M059J (cell line): Measurements from ENCODE around the gene UQCRC2. TPM values are rescaled to one million over a fixed set of nuclear protein-coding genes. Genes with fewer than 3 reads are reported as not detected.
"Not testable (repeated sequence)": the region's sequence is repeated elsewhere in the genome, so short reads cannot be mapped to it uniquely, and the experiment has no call there.

Experiments used
- DNase-seq: peaks from one replicate; pipeline ENCODE4 v3.0.0-alpha.2; 2012; ENCODE audit warnings: low read depth
- total RNA-seq: library from RNA; depleted of rRNA; stranded (reverse); fragments of >200 nt; shearing (Covaris generic); gene quantifications from 2 replicates; pipeline ENCODE4 v1.2.3, GENCODE V29; 2014

Gene UQCRC2
- total RNA-seq, 1 experiment from 2014 or later = 171 TPM

DNA sequence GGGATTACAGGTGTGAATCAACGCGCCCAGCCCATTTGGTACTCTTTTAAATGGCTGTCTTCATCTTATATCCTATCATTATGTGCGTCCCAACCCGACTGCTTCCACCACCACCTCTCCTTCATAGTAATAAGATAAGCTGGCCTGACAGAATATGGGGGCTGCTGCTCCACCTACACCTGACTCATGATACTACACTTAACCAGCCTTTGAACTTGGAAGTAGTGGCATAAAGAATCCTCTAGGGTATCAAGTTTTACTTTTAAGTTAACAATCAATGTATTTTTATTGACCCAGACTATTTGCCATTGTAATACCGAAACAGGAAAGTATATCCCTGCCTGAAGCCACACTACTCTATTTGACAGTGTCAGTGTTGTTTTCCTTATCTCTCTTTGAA lies 28.9 kb downstream of the UQCRC2 start:
- no peak for DNase-seq

DNA sequence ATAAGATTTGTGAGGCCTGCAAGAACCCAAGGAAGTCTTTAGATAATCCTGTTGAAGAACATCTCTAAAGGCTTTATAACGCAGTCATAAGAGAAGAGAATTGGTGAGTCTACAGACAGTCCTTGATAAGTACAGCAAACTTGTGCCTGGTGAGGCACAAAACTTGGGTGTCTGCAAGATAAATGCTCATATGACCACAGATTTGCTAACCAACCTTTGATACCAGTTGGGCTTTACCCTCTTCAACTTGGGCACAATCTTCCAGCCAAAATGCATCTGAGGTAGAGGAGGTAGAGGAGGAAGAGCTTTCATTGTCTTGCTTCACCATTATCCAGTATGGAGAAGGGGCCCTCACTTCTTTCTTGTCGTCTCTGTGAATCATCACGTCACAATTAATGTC lies 30.9 kb downstream of the UQCRC2 start:
- DNase-seq = no peak

DNA sequence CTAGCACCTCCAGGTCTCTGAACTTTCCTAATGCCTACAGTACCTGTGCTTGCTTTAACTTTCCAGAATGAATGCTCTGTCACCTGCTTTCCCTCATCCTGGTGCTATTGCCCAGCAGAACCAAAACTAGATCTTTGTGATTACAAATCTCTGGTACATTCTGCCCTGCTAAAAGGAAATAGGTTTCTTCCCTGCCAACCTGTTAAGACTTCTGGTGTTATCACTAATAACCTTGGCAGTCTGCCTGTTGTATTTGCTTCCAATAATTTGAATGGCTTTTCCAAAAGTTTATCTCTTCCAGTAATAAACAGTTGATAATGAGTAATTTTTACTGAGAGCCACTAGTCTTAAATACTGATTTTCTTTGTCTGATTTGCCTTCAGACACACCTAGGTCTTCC lies 32.4 kb downstream of the UQCRC2 start:
- DNase-seq = no peak

DNA sequence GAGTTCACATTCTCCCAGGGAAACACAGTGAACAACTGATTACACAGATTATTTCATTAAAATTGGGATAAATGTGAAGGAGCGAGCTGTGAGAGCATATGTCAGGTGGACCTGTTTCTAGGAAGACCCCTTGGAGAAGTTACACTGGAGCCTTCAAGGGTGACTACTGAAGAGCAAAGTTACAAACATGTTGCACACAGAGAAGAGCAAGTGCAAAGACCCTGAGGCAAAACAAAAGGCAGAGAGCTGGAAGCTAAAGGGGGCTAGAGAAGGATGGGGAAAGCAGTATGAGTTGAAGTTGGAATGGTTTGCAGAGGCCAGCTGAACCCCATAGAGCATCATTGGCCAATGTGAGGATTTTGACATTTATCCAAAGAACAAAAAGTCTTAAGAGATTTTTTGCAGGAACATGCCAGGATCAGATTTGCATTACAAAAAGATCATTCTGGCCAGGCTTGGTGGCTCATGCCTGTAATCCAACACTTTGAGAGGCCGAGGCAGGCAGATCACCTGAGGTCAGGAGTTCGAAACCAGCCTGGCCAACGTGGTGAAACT lies 33.6 kb downstream of the UQCRC2 start:
- no peak for DNase-seq

DNA sequence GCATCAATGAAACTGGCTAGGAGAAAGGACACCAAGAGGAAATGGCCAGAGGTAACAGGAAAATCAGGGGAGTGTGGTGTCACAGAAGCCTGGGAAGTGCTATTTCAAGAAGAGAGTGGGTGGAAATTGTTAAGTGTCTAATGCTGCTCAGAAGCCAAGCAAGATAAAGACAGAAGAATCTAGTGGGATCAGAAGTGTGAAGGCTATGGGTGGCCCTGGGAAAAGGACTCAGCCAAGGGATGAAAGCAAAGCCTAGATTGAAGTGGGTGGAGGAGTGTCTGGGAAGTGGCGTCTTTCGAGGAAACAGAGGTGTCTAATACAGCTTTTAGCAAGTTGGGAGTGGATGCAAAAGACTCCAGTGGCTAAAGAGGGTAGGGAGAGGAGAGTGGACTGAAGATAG lies 34.3 kb downstream of the UQCRC2 start:
- no peak for DNase-seq

DNA sequence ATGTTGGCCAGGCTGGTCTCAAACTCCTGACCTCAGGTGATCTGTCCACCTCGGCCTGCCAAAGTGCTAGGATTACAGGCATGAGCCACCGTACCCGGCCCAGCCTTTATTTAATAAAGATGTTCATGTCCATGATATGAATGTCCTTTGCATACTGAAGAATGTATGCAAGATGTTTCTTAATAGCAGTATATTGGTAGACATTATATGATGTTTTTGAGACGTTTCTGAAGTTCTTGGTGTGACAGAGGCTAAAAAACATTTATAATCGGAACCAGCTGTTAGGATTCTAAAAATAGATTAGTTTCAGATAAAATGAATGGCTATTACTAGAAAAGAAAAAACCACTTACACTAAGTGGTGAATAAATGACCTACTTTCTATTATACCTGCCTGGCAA lies 36.0 kb downstream of the UQCRC2 start:
- no peak for DNase-seq

DNA sequence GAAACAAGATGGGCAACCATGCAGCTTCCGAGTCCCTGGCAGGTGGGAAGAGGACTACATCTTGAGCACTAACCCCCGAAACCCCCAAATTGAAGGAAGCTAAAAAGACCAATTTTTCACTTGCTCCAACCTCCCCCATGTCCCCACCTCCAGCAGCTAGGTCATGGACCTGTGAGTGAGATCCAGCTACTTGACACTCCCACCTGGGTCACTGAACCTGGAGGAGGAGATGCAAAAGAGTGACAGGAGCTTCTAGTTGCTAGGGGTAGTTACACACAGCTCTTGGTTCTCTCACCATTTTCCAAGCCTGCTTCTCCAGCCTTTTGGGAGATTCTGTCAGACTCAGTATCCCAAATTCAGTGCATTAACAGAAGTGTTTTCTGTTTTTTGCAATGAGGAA lies 36.6 kb downstream of the UQCRC2 start:
- DNase-seq = no peak

DNA sequence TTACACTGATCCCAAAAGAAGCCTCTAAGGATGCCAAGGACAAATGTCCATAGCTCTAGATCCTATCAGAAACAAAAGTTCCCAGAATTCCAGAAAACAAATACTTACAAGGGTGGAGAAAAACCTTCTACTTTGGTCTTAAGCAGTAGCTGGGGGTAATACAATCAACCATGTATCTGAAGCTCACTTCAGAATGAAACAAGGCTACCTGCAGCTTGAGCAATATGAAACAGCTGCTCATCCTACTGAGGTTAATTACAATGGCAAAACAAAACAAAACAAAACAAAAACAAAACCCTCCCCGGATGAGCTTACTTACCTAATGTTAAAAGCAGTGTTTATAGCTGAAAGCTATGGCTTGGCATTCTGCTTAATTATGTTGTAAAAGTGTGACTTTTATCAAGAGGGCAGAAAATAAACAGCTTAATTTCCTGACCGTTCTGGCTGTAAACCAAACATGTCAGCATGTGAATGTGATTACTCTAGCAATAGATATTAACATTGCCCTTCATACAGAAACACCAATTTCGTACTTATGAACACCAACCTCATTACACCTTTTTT lies 37.3 kb downstream of the UQCRC2 start:
- DNase-seq = no peak

DNA sequence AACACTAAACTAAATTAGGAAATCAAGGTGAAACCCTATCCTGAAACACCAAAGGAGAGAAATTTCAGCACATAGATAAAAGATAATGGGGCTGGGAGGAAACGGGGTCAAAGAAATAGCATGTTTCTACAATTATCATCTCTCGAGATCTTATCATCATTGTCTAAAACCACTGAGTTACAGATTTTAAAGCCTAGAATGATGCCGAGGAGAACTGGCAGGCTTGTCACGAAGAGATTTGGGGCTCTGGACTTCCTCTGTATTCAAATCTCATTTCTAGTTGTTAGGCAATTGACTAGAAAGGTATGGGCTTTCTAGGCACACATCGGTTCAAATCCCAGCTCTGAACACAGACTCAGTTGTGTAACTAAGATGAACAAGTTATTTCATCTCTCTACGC lies 38.5 kb downstream of the UQCRC2 start:
- no peak for DNase-seq

DNA sequence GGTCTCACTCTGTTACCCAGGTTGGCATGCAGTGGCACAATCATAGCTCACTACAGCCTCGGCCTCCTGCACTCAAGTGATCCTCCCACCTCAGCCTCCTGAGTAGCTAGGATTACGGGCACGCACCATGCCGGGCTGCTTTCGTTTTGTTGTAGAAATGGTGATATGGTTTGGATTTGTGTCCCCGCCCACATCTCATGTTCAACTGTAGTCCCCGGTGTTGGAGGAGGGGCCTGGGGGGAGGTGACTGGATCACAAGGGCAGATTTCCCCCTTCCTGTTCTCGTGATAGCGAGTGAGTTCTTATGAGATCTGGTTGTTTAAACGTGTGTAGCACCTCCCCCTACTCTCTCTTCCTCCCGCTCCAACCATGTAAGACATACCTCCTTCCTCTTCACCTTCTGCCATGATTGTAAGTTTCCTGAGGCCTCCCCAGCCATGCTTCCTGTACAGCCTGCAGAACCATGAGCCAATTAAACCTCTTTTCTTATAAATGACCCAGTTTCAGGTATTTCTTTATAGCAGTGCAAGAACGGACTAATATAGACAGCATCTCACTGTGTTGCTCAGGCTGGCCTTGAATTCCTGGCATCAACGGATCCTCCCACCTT lies 41.8 kb downstream of the UQCRC2 start:
- no peak for DNase-seq

DNA sequence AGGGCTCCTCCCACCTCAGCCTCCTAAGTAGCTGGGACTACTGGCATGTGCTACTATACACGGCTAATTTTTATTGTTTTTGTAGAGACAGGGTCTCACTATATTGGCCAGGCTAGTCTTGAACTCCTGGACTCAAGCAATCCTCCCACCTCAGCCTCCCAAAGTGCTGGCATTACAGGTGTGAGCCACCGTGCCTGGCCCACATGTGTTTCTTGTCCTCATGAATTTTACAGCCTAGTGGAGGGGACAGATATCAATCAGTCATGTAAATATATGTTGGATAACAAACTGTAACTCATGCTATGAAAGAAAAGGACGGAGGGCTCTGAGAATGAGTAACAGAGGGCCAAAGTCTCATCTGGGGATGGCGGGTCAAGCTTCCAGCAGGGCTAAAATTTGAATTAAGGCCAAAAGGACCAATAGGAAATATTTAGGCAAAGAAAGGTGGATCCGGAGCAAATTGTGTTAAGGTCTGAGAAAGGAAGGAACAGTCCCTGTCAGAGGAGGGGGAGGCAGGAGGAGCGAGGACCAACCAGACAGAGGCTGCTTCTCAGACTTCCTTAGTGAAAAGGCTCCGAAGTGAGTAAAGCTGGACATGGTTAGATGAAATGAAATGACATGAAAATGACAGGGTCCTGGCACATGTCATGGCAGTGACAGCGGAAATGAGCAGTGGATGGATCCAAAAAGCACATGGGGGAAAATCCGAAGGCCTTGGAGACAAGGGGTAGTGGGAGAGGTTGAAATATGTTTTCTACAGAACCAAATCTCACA lies 43.9 kb downstream of the UQCRC2 start:
- no peak for DNase-seq

DNA sequence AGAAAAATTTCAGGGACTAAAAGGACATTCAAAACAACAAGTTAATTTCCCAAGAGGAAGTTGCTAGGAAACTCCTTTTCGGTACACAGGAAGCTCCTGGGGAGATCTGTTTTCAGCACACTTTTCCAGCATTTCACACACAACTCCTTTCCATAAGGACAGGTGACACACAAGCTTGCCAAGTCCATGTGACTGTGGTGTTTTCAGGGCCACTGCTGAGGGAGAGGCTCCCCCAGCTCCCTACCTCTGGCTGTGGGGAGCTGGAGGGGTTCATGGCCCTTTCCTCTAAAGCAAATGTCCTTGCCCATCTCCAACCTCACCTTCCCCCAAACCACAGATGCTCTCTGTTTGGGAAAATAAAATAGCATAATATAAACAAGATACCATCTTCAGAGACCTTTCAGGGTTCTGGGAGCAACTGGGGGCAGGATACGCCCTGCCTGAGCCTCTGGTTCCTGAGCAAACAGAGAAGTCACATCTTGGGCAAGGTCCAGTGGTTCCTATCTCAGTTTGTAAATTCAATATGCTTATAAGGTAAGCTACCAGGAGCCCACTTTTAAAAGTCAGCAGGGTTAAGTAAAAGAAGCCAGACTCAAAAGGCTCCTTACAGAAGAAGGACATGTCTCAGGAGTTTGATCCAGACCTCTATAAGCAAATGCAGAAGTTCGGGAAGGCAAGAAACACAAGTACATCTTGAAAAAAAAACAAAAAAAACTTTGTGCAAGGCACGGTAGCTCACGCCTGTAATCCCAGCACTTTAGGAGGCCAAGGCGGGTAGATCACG lies 44.7 kb downstream of the UQCRC2 start:
- DNase-seq = no peak

DNA sequence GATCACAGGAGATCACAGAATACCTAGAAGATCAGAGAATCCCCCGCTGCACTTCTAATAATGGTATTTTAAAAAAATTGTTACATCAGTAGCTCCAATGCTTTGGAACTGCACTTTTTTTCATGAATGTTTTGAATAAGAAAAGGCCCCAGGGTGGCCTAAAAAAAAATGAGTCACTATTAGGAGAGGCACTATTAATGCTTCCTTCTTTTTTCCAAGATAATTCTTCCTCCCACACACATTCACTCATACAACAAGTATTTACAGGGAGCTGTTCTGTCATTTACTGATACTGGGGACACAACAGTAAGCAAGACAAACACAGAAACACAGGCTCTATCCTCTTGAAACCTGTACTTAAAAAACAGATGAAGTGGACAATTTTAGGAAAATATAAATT lies 48.4 kb downstream of the UQCRC2 start:
- DNase-seq = peak; percentile 73

DNA sequence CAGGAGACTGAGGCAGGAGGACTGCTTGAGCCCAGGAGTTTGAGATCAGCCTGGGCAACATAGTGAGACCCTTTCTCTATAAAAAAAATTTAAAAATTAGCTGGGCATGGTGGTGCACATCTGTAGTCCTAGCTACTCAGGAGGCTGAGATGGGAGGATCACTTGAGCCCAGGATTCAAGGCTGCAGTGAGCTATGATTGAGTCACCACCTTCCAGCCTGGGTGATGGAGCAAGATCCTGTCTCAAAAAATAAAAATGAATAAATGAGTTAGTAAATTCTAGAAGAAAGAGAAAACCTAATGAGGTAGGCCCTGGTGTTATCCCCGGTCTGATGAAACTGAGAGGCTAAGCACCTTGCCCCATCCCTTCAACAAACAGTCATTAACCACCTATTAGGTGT lies 48.9 kb downstream of the UQCRC2 start:
- DNase-seq = not testable (repeated sequence)

DNA sequence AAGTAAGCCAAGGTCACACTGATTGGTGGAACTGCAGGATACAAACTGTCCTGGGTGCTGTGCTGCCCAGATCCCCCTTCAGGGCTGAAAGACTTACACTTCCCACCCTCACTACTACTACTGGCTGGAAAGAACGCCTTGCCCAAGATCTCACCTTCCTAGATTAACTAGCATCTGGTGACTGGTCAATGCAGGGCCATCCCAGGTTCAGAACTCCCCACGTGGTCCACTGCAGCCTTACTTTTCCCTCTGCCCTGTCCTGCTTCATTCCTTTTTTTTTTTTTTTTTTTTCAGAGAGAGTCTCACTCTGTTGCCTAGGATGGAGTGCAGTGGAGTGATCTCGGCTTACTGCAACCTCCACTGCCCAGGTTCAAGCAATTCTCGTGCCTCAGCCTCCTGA lies 50.0 kb downstream of the UQCRC2 start:
- DNase-seq = no peak

DNA sequence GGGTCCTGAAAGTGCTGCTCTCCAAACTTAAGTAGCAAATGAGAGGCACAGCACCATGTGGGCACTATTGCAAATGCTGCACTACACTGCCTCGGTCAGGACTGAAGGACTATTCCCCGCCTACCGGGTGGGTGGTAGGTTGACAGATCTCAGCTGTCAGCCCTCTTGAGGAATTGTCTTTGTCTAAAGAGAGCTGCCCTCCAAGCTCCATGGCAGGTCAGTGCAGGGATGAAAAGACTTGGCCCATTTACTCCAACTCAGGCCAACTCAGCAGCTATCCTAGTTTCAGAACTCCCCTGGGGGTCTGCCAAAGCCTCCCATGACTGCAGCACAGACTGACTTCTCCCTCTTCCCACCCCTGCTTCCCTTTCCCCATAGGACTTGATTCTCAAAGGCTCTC lies 51.2 kb downstream of the UQCRC2 start:
- no peak for DNase-seq

DNA sequence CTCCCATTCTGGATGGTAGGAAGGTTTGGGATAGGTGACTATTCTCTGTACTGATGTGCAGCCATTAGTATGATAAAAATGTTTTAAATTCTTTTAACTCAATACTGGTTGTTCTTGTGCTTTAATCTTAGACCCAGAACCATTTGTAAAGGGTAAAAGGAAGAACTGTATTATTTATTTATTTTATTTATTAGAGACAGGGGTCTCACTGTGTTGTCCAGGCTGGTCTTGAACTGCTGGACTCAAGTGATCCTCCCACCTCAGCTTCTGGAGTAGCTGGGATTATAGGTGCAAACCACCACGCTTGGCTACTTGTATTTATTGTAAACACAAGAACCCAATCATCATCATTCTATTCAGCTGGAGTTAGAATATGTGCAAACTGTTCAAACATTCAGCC lies 52.6 kb downstream of the UQCRC2 start:
- DNase-seq = no peak

DNA sequence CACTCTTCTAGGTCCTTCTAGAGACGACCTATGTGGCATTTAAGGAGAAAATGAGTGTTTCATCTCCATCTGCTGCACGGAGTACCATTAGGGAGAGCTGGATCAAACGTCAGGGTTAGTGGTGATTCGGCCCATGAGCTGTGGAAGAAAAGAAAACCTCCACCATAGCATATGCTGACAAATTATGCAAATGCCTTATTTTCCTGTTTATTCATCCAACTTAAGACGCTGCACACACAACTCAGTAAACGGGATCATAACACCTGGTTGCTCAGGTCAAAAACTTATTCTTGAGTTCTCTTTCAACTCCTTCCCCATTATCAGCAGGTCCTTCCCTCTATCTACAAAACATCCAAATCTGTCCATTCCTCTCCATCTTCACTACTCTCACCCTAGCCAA lies 53.5 kb downstream of the UQCRC2 start:
- no peak for DNase-seq

DNA sequence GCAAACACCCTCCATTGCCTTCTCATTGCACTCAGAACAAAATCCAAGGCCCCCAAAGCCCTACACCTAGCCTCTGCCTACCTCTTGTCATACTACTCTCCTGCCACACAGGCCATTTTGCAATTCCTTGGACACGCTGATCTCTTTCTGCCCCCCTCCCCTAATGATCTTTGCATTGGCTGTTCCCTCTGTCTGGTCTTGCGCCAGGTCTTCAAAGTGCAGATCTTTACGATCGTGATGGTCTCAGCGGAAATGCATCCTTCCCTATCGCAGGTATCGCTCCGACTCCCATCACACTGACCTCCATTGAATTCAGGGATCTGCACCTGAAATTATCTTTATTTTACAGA lies 54.0 kb downstream of the UQCRC2 start:
- DNase-seq = no peak

DNA sequence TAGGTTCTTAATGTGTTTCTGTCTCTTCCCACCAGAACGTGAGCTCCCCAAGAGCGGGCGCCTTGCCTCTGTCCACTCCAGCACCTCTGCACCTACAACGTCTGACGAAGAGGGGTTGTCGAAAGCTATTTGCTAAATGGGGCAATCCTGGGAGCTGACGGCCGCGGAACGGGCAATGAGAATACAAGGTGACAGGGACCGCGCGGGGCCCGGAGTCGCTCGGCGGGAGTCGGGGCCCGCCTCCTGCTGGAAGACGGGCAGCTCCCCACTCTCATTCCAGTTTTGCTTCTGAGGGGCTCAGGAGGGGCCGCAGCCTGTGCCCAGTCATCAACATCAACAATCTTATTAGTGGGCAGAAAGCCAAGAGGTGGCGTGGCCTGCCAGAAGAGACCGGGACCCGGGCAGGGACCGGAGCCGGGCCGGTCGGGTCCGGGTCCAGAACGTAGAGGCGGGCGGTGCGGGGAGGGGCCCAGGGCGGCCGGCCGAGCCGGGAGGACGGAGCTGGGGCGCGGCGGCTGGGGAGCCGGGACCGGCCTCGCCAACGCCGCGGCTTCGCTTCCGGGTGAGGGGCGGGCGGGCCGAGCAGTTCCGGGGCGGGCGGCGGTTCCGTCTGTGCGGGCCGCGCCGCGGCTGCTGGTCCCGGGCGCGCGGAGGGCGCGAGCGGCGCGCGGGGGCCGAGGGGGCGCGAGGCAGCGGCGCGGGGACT lies 54.5 kb downstream of the UQCRC2 start, which contains the start of gene MOSMO:
Gene MOSMO (plus strand): TSS at position 603 of the 706 bp plus-strand sequence. CDS start 191 bp downstream, outside the sequence.
- DNase-seq = peak; percentile 73

DNA sequence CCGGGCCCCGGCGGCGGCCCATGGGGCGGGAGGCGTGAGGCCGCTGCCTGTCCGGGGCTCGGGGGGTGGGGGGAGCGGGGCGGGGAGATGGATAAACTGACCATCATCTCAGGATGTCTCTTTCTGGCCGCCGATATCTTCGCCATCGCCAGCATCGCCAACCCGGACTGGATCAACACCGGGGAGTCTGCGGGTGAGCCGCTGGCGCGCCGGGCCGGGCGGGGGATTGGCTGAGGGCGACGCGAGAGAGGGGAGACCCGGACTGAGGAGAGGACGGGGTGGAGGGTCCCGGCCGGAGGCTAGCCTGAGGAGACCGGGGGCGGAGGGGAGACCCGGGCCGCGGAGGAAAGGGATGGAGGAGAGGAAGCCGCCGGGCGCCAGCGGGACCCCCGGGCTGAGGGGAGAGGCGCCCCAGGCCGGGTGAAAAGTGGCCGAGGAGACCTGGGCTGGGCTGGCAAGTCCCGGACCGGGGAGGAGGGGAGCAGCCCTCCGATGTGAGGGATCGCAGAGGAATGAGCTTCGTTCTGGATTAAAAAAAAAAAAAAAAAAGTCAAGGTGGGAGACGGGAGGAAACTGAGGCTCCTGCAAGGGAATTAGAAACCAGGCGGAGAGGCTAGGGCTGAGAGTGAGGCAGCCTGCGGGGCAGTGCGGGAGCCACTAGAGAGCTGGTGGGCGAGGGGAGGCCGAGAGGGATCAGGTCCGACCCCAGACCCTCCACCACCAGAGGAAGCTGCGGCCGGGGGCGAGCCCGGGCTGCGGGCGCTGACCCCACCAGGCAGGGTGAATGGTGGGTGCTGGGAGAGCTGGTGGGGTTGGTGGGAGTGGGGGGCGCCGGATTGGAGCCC lies 55.3 kb downstream of the UQCRC2 start:
- peak; percentile 32 for DNase-seq
